ENCODE measurements around the gene PRSS22. TPM values are rescaled to one million over a fixed set of nuclear protein-coding genes. Genes with fewer than 3 reads are reported as not detected.

Gene PRSS22
- total and polyA plus RNA-seq, 9 donors: 0.10 to 7.2 (median 1.2) TPM; not detected in 3

DNA sequence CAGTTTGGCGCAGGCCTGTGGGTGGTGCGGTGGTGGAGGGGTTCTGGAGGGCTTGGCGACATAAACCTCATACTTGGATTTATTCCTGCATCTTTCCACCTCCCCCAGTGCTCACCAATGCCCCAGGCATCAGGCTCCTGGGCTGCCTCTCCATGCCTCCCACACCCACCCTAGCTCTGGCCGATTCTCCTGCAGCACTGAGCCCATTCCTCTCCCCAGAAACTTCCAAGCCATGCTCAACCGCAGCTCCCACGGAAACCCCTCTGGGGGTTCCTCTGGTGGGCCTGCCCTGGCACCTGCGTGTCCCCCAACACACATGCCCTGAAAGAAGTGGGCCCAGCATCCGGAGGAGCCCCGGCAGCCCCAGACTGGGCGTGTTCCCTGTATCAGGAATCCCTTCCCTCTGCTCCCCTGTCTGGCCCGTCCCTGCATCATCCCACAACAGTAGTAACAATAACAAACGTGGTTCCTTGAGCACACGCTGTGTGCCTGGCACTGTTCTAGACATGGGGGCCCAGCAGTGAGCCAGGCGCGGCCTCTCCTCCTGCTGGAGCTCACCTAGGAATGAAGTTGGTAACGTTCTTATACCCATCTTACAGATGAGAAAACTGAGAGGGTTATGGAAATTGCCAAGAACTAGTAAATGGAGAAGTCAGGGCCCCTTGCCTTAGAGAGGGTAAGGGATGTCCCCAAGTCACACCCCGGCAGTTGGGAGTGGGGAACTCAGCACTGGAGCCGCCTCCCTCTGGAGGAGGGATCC, 38.6 kb downstream of the PRSS22 start:
- peak in 1 of 5 donors; percentile 14 for DNase-seq
- H3K4me3 ChIP-seq: no peak overlapping the region
- 75 to 79% (median 78%) methylated on average over 18 of the region's 18 CpGs for WGBS, 3 donors
- H3K4me1 ChIP-seq (ENCODE audit: insufficient read depth): no peaks in the 10 kb centered on the region
- no peaks in the 10 kb centered on the region for H3K27me3 ChIP-seq
- TF ChIP-seq EP300 (IDR thresholded peaks at IDR 0.05): no peak
- TF ChIP-seq POLR2A (IDR thresholded peaks at IDR 0.05): no peak
- TF ChIP-seq, protein P1, sequence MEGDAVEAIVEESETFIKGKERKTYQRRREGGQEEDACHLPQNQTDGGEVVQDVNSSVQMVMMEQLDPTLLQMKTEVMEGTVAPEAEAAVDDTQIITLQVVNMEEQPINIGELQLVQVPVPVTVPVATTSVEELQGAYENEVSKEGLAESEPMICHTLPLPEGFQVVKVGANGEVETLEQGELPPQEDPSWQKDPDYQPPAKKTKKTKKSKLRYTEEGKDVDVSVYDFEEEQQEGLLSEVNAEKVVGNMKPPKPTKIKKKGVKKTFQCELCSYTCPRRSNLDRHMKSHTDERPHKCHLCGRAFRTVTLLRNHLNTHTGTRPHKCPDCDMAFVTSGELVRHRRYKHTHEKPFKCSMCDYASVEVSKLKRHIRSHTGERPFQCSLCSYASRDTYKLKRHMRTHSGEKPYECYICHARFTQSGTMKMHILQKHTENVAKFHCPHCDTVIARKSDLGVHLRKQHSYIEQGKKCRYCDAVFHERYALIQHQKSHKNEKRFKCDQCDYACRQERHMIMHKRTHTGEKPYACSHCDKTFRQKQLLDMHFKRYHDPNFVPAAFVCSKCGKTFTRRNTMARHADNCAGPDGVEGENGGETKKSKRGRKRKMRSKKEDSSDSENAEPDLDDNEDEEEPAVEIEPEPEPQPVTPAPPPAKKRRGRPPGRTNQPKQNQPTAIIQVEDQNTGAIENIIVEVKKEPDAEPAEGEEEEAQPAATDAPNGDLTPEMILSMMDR (IDR thresholded peaks at IDR 0.05): no peak
- intact Hi-C loops (cut with DNase I): no loop called here
- H3K27ac ChIP-seq: no peak overlapping the region
- H3K9me3 ChIP-seq: no peaks in the 10 kb centered on the region
- no peaks in the 10 kb centered on the region for H3K36me3 ChIP-seq

DNA sequence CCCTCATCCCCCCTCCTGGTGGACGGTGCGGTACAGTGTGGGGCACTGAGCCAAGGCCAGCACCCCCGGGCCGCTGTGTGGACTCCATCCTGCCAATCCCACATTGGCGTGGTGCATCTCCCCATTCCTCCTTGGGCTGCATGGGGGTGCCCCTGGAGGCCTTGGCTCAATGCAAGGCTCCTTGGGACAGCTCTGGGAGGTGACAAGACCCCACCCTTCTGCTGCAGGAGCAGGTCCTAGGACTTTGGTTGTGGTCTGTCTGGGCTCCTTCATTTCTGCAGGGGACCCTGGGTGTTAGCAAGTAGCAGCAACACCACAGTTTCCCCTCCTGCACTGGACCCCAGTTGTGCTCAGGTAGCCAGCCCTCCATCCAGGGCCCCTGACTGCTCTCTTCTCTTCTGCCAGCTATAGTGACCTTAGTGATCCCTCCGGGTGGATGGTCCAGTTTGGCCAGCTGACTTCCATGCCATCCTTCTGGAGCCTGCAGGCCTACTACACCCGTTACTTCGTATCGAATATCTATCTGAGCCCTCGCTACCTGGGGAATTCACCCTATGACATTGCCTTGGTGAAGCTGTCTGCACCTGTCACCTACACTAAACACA, 39.6 kb downstream of the PRSS22 start:
- H3K27me3 ChIP-seq: no peaks in the 10 kb centered on the region
- peak in 2 of 5 donors; percentile 6 to 23 for DNase-seq
- intact Hi-C loops (cut with DNase I): no loop called here
- H3K4me3 ChIP-seq: no peak overlapping the region
- no peaks in the 10 kb centered on the region for H3K4me1 ChIP-seq (ENCODE audit: insufficient read depth)
- H3K9me3 ChIP-seq: no peaks in the 10 kb centered on the region
- no peak for TF ChIP-seq POLR2A (IDR thresholded peaks at IDR 0.05)
- no peak for TF ChIP-seq EP300 (IDR thresholded peaks at IDR 0.05)
- TF ChIP-seq, protein P1 (IDR thresholded peaks at IDR 0.05): no peak
- no peaks in the 10 kb centered on the region for H3K36me3 ChIP-seq
- 63 to 79% (median 69%) methylated on average over 10 of the region's 10 CpGs for WGBS, 3 donors
- no peak overlapping the region for H3K27ac ChIP-seq

DNA sequence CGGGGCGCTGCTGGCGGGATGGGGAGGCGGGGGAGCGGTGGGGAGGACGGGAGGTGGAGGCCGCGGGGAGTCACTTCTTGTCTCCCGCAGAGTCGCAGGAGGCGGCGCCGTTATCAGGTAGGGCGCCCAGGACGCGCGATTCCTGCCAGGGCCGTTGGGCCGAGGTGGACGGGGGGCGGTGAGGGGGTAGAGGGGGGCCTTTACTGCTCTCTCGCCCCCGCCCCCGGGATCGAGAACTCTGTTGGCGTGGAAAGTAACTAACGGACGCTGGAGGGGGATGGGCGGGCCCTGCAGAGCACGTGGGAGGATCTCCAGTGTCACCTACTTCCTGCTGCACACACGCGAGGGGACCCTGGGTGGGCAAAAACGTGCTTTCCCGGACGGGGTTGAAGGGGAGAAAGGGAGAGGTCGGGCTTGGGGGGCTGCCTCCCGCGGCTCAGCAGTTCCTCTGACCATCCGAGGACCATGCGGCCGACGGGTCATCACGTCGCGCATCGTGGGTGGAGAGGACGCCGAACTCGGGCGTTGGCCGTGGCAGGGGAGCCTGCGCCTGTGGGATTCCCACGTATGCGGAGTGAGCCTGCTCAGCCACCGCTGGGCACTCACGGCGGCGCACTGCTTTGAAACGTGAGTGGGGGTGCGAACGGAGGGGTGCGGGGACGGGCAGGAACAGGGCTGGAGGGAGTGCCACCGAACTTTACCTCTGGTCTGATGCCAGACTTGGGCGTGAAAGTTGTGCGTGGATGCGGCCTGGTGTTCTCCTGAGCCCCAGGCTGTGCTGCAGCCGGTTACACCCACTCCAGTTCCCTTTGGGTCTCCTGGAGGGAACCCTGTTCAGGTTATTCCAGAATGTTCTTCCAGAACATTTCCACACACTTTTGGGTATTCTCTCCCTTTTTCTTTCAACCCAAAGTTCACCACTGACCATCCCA, 40.4 kb downstream of the PRSS22 start:
- 61 to 66% (median 65%) methylated on average over 64 to 68 of the region's 68 CpGs for WGBS, 3 donors
- Histone ChIP-seq H3K4me3 (no peak overlapping the region), H3K27ac (no peak overlapping the region), H3K36me3 (no peaks in the 10 kb centered on the region), H3K9me3 (no peaks in the 10 kb centered on the region), H3K27me3 (no peaks in the 10 kb centered on the region), H3K4me1 (ENCODE audit: insufficient read depth) (no peaks in the 10 kb centered on the region)
- intact Hi-C loops (cut with DNase I): no loop called here
- TF ChIP-seq POLR2A (IDR thresholded peaks at IDR 0.05): no peak
- no peak for TF ChIP-seq EP300 (IDR thresholded peaks at IDR 0.05)
- TF ChIP-seq, protein P1 (IDR thresholded peaks at IDR 0.05): no peak
- peak in 1 of 5 donors; percentile 23 for DNase-seq

DNA sequence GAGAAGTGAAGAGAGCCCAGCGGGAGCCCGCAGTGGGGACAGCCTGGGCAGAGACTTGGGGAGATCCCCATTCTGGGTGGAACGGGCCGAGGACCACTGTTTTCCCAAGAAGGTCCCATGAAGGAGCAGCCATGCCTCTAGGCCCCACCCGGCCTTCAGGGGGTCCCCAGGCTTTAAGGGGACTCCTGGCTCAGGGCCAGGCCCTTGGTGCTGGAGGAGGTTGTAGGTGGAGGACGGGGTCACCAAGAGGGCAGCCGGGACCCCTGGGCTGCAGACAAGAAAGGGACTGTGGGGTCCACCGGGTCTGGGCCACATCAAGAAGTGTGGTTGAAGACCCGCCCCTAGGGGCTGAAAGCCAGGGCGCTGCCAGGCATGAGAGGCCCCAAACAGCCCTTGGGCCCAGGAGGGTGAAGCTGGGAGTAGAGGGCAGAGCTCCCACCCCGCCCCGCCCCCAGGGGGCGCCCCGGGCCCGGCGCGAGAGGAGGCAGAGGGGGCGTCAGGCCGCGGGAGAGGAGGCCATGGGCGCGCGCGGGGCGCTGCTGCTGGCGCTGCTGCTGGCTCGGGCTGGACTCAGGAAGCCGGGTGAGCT, 41.1 kb downstream of the PRSS22 start, which contains the start of gene PRSS21:
Gene PRSS21, plus strand, starts transcription at position 487 of the 589 bp plus-strand sequence. Its CDS starts 32 bp downstream, at position 519.
- peak in 1 of 5 donors; percentile 31 for DNase-seq
- TF ChIP-seq, protein P1 (IDR thresholded peaks at IDR 0.05): no peak
- TF ChIP-seq EP300 (IDR thresholded peaks at IDR 0.05) (no peak), POLR2A (IDR thresholded peaks at IDR 0.05) (no peak)

More for the DNA sequence above, 41.1 kb downstream of the PRSS22 start, which contains the start of gene PRSS21:
- H3K36me3 ChIP-seq: no peaks in the 10 kb centered on the region
- no peaks in the 10 kb centered on the region for H3K27me3 ChIP-seq
- H3K9me3 ChIP-seq: no peaks in the 10 kb centered on the region
- no peaks in the 10 kb centered on the region for H3K4me1 ChIP-seq (ENCODE audit: insufficient read depth)
- H3K4me3 ChIP-seq: no peak within 1 kb of the TSS
- WGBS, 3 donors: 61 to 64% (median 63%) methylated on average over 24 to 28 of the region's 28 CpGs
- intact Hi-C loops (cut with DNase I): no loop called here
- no peak within 1 kb of the TSS for H3K27ac ChIP-seq
